Measurements from ENCODE around the gene PPAN.

GRCh38 chr19:10106100-10106936, at the start of gene PPAN:
- TF ChIP-seq CTCF (IDR thresholded peaks at IDR 0.05) (no peak), EP300 (IDR thresholded peaks at IDR 0.05) (peak in 1 of 4 donors; percentile 54)

Data from sigmoid colon (tissue), 4 donors.